A549 (cell line): ENCODE data around the gene ARHGAP28. TPM values are rescaled to one million over a fixed set of nuclear protein-coding genes. Genes with fewer than 3 reads are reported as not detected.

Experiments
- ATAC-seq, 2 experiments: fragments of 200-7000 bp in 1 of 2; fragments of >200 bp in 1 of 2; cut with Nextera tagmentation in 1 of 2; cut with Tn5 transposase in 1 of 2; 3 replicates each; pipeline versions ENCODE4 v1.8.0 to v1.9.1; 2018 to 2020; ENCODE audit warnings: mild to moderate bottlenecking in 1 of 2, moderate library complexity in 1 of 2
- CTCF ChIA-PET: fragments of 300-600 bp; sonication (Branson Sonifier 250); formaldehyde crosslinking; extraction: SDS; loops from one replicate; lab custom pipeline; 2021; ENCODE audit warnings: antibody characterized with exemption, inconsistent platforms; lab: Yijun Ruan, JAX
- POLR2A ChIA-PET: fragments of 350-600 bp; formaldehyde crosslinking; extraction: SDS; loops from one replicate; lab custom pipeline; 2021; ENCODE audit warnings: antibody characterized with exemption, inconsistent platforms; lab: Yijun Ruan, JAX
- DNase-seq, 2 experiments: peaks; one replicate each; pipeline versions ENCODE4 v3.0.0 to v3.0.0-alpha.2; 2011 to 2016; ENCODE audit warnings: low read depth in 1 of 2, low spot score in 1 of 2
- FAIRE-seq: peaks from 2 replicates; lab custom pipeline; 2011; peaks lifted over from hg19 to GRCh38; lab: Jason Lieb, UNC
- H3K27ac ChIP-seq, 2 experiments: fragments of >200 bp; sonication (Bioruptor Twin); formaldehyde crosslinking; 3 replicates each; pipeline ENCODE4 v1.5.1; 2016 to 2017
- H3K4me1 ChIP-seq: fragments of >200 bp; sonication (Bioruptor Twin); formaldehyde crosslinking; 3 replicates; pipeline ENCODE4 v1.6.1; 2016
- H3K4me2 ChIP-seq: fragments of >200 bp; sonication (Bioruptor Twin); formaldehyde crosslinking; 3 replicates; pipeline ENCODE4 v1.6.1; 2016
- H3K4me3 ChIP-seq: fragments of >200 bp; sonication (Bioruptor Twin); formaldehyde crosslinking; 3 replicates; pipeline ENCODE4 v1.5.1; 2016
- H3K9me3 ChIP-seq: fragments of >200 bp; sonication (Bioruptor Twin); formaldehyde crosslinking; 3 replicates; pipeline ENCODE4 v1.6.1; 2016
- BHLHE40 ChIP-seq: IDR thresholded peaks from 2 replicates; pipeline ENCODE4 v1.6.1; 2012; ENCODE audit warnings: low read depth, low read length, inconsistent platforms
- CHD4 ChIP-seq: fragments of 200-600 bp; sonication (generic); IDR thresholded peaks from 2 replicates; pipeline ENCODE4 v1.6.1; 2016; ENCODE audit warnings: antibody characterized with exemption, mild to moderate bottlenecking, borderline replicate concordance
- FOSB ChIP-seq: fragments of 250-450 bp; sonication (Bioruptor Pico); IDR thresholded peaks from 2 replicates; pipeline ENCODE4 v1.5.0; 2020; ENCODE audit warnings: mild to moderate bottlenecking, moderate library complexity
- FOXS1 ChIP-seq: fragments of 250-450 bp; sonication (Bioruptor Pico); IDR thresholded peaks from 2 replicates; pipeline ENCODE4 v1.5.0; 2020; ENCODE audit warnings: mild to moderate bottlenecking, moderate library complexity
- GATA3 ChIP-seq: IDR thresholded peaks from 2 replicates; pipeline ENCODE4 v1.6.1; 2012; ENCODE audit warnings: borderline replicate concordance
- HDAC2 ChIP-seq: fragments of 200-600 bp; sonication (generic); IDR thresholded peaks from 2 replicates; pipeline ENCODE4 v1.6.1; 2016
- JUN ChIP-seq, 2 experiments: fragments of >200 bp; sonication (Bioruptor Twin); formaldehyde crosslinking; IDR thresholded peaks; 2 replicates in 1 of 2; 3 replicates in 1 of 2; pipeline ENCODE4 v1.6.1; 2016 to 2017
- KDM1A ChIP-seq: fragments of 200-600 bp; sonication (generic); IDR thresholded peaks from 2 replicates; pipeline ENCODE4 v1.6.1; 2016; ENCODE audit warnings: low read depth, mild to moderate bottlenecking
- MAFK ChIP-seq: fragments of 450-650 bp; IDR thresholded peaks from 2 replicates; pipeline ENCODE4 v1.6.1; 2014; ENCODE audit not compliant: partially characterized antibody
- PHF8 ChIP-seq: fragments of 200-600 bp; sonication (generic); IDR thresholded peaks from 2 replicates; pipeline ENCODE4 v1.6.1; 2016; ENCODE audit warnings: low read depth, mild to moderate bottlenecking, antibody characterized with exemption, moderate library complexity, borderline replicate concordance
- RFX5 ChIP-seq: fragments of 450-650 bp; IDR thresholded peaks from 2 replicates; pipeline ENCODE4 v1.7.1; 2014; ENCODE audit warnings: antibody characterized with exemption, mild to moderate bottlenecking, moderate library complexity
- SMC3 ChIP-seq: fragments of >200 bp; sonication (Bioruptor Twin); formaldehyde crosslinking; IDR thresholded peaks from 3 replicates; pipeline ENCODE4 v1.6.1; 2018; ENCODE audit warnings: inconsistent platforms
- TFCP2L1 ChIP-seq: fragments of 250-450 bp; sonication (Bioruptor Pico); IDR thresholded peaks from 2 replicates; pipeline ENCODE4 v1.5.0; 2021; ENCODE audit warnings: mild to moderate bottlenecking
- ZNF302 ChIP-seq: fragments of 250-450 bp; sonication (Bioruptor Pico); IDR thresholded peaks from 2 replicates; pipeline ENCODE4 v1.9.0; 2021; ENCODE audit warnings: inconsistent platforms, mild to moderate bottlenecking, moderate library complexity
- WGBS: methylation state at CpG from one replicate; pipeline ENCODE4 v1.1.6; 2017; ENCODE audit errors: missing lambda C conversion rate; 5-methylcytosine and 5-hydroxymethylcytosine counted together
- polyA plus RNA-seq, 4 experiments: library from polyadenylated mRNA; depleted of rRNA in 3 of 4; stranded (reverse); fragments of >200 nt; fragmentation: RNase III in 1 of 4; extraction: RNeasy Plus Mini Kit Qiagen cat#74134 plus additional on column Dnase treatment in 1 of 4; gene quantifications; 2 replicates in 3 of 4; 3 replicates in 1 of 4; pipeline ENCODE4 v1.2.3, GENCODE V29; 2011 to 2017
- TF ChIP-seq, protein P1 (sequence below): IDR thresholded peaks from 2 replicates; pipeline ENCODE4 v1.6.1; 2012; ENCODE audit warnings: low read depth, borderline replicate concordance
- TF ChIP-seq, protein P2 (sequence below): fragments of 250-450 bp; sonication (Bioruptor Pico); IDR thresholded peaks from 2 replicates; pipeline ENCODE4 v1.5.0; 2021; ENCODE audit warnings: mild to moderate bottlenecking, moderate library complexity, borderline replicate concordance
- TF ChIP-seq, protein P3 (sequence below): fragments of >200 bp; sonication (Bioruptor Twin); formaldehyde crosslinking; IDR thresholded peaks from 2 replicates; pipeline ENCODE4 v1.6.1; 2016
- TF ChIP-seq, protein P4 (sequence below): IDR thresholded peaks from 2 replicates; pipeline ENCODE4 v1.6.1; 2012
- TF ChIP-seq, protein P5 (sequence below): fragments of 450-650 bp; IDR thresholded peaks from 2 replicates; pipeline ENCODE4 v1.6.1; 2014; ENCODE audit warnings: antibody characterized with exemption
- TF ChIP-seq, protein P6 (sequence below): fragments of 200-600 bp; sonication (generic); IDR thresholded peaks from 2 replicates; pipeline ENCODE4 v1.6.1; 2016; ENCODE audit warnings: antibody characterized with exemption, mild to moderate bottlenecking, moderate library complexity
- TF ChIP-seq, protein P7 (sequence below): fragments of 250-450 bp; sonication (Bioruptor Pico); IDR thresholded peaks from 2 replicates; pipeline ENCODE4 v1.5.0; 2020; ENCODE audit warnings: low read depth, mild to moderate bottlenecking, moderate library complexity

ARHGAP28 gene
- polyA plus RNA-seq, 2 of the 4 experiments (the other 2 are of a cell fraction): 0.13 to 0.17 TPM

DNA sequence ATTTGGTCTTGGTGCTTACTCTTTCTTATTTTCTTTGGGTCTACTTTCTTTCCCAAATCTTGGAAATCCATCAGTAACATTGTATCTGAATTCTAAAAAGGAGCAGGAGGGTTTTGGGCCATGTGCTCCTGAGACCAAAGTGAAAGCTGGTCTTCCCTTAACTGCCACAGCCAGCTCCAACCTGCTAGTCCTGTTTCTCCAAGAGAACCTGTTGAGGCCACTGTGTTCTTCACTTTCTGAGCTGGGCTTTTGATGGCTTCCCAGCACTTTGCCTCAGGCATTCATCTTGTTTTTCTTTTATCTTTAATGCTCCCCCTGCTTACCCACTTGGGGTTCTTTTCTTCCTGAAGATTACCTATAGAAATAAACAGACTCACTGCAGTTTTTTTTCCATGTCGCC is 53.3 kb downstream of the ARHGAP28 start:
- TF ChIP-seq RFX5 (no peak), FOSB (CRISPR knock-in tag) (no peak), GATA3 (no peak), BHLHE40 (no peak)
- TF ChIP-seq, protein P1, sequence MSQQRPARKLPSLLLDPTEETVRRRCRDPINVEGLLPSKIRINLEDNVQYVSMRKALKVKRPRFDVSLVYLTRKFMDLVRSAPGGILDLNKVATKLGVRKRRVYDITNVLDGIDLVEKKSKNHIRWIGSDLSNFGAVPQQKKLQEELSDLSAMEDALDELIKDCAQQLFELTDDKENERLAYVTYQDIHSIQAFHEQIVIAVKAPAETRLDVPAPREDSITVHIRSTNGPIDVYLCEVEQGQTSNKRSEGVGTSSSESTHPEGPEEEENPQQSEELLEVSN: no peak
- TF ChIP-seq, protein P2, sequence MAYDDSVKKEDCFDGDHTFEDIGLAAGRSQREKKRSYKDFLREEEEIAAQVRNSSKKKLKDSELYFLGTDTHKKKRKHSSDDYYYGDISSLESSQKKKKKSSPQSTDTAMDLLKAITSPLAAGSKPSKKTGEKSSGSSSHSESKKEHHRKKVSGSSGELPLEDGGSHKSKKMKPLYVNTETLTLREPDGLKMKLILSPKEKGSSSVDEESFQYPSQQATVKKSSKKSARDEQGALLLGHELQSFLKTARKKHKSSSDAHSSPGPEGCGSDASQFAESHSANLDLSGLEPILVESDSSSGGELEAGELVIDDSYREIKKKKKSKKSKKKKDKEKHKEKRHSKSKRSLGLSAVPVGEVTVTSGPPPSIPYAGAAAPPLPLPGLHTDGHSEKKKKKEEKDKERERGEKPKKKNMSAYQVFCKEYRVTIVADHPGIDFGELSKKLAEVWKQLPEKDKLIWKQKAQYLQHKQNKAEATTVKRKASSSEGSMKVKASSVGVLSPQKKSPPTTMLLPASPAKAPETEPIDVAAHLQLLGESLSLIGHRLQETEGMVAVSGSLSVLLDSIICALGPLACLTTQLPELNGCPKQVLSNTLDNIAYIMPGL (CRISPR knock-in tag): no peak
- TF ChIP-seq, protein P3, sequence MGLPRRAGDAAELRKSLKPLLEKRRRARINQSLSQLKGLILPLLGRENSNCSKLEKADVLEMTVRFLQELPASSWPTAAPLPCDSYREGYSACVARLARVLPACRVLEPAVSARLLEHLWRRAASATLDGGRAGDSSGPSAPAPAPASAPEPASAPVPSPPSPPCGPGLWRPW: no peak
- DNase-seq: no peak
- Histone ChIP-seq H3K9me3 (no peaks in the 10 kb centered on the region), H3K4me1 (no peaks in the 10 kb centered on the region), H3K4me3 (no peak overlapping the region), H3K4me2 (no peak overlapping the region), H3K27ac (no peak overlapping the region)
- FAIRE-seq: no peak
- ChIA-PET POLR2A (no interaction called here), CTCF (no interaction called here)
- 62% methylated on average over 1 of the region's 1 CpG for WGBS
- ATAC-seq: no peak

DNA sequence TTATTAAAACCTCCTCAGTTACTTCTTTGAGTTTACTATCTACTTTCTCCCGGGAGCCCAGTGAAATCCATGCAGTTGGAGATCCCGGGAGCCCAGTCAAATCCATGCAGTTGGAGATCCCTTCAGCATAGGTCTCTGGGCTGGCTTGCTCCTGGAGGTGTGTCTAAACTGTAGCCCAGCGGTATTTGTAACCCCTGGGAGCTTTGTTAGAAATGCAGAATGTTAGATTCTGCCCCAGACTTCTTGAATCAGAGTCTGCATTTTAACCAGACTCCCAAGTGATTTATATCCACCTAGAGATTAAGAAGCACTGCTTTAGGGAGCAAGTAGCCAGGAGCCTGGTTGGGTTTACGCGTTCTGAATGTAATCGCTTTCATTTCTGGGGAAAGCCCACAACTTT is 54.5 kb downstream of the ARHGAP28 start:
- WGBS: 46% methylated on average over 6 of the region's 6 CpGs
- POLR2A ChIA-PET: no interaction called here
- ATAC-seq (no peak), FAIRE-seq (no peak), DNase-seq (no peak)
- Histone ChIP-seq H3K4me3 (no peak overlapping the region), H3K27ac (no peak overlapping the region), H3K9me3 (no peaks in the 10 kb centered on the region), H3K4me2 (no peak overlapping the region), H3K4me1 (no peaks in the 10 kb centered on the region)
- TF ChIP-seq, protein P4, sequence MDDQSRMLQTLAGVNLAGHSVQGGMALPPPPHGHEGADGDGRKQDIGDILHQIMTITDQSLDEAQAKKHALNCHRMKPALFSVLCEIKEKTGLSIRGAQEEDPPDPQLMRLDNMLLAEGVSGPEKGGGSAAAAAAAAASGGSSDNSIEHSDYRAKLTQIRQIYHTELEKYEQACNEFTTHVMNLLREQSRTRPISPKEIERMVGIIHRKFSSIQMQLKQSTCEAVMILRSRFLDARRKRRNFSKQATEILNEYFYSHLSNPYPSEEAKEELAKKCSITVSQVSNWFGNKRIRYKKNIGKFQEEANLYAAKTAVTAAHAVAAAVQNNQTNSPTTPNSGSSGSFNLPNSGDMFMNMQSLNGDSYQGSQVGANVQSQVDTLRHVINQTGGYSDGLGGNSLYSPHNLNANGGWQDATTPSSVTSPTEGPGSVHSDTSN: no peak
- TF ChIP-seq PHF8 (no peak), SMC3 (no peak), CHD4 (no peak), JUN (IDR thresholded peaks at IDR 0.05) (no peak), FOXS1 (no peak), KDM1A (no peak), HDAC2 (no peak), MAFK (no peak)
- TF ChIP-seq, protein P5, sequence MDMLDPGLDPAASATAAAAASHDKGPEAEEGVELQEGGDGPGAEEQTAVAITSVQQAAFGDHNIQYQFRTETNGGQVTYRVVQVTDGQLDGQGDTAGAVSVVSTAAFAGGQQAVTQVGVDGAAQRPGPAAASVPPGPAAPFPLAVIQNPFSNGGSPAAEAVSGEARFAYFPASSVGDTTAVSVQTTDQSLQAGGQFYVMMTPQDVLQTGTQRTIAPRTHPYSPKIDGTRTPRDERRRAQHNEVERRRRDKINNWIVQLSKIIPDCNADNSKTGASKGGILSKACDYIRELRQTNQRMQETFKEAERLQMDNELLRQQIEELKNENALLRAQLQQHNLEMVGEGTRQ: no peak
- CTCF ChIA-PET: no interaction called here

DNA sequence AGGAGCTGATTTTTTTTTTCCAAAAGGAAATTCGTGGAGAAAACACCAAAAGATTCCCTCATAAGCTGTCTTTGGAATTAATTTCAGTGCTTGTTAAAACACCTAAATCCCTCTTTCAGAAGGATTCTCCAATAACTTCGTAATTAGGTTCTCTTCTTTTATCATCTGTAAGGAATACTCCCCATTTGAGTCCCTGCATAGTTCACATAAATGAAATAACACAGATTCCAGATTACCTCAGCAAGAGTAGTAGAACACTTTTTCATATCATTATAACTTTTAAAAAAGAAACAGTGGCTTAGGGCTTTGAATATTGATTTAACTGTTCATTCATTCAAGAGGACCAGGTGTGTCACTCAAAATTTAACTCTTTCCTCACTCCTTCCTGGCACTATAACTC is 55.5 kb downstream of the ARHGAP28 start:
- 0% methylated on average over 2 of the region's 2 CpGs for WGBS
- DNase-seq (no peak), ATAC-seq (no peak), FAIRE-seq (no peak)
- Histone ChIP-seq H3K9me3 (no peaks in the 10 kb centered on the region), H3K27ac (no peak overlapping the region), H3K4me2 (no peak overlapping the region), H3K4me1 (no peaks in the 10 kb centered on the region), H3K4me3 (no peak overlapping the region)
- ChIA-PET POLR2A (no interaction called here), CTCF (no interaction called here)
- TF ChIP-seq FOSB (CRISPR knock-in tag): no peak
- TF ChIP-seq, protein P2 (CRISPR knock-in tag): no peak
- TF ChIP-seq, protein P6, sequence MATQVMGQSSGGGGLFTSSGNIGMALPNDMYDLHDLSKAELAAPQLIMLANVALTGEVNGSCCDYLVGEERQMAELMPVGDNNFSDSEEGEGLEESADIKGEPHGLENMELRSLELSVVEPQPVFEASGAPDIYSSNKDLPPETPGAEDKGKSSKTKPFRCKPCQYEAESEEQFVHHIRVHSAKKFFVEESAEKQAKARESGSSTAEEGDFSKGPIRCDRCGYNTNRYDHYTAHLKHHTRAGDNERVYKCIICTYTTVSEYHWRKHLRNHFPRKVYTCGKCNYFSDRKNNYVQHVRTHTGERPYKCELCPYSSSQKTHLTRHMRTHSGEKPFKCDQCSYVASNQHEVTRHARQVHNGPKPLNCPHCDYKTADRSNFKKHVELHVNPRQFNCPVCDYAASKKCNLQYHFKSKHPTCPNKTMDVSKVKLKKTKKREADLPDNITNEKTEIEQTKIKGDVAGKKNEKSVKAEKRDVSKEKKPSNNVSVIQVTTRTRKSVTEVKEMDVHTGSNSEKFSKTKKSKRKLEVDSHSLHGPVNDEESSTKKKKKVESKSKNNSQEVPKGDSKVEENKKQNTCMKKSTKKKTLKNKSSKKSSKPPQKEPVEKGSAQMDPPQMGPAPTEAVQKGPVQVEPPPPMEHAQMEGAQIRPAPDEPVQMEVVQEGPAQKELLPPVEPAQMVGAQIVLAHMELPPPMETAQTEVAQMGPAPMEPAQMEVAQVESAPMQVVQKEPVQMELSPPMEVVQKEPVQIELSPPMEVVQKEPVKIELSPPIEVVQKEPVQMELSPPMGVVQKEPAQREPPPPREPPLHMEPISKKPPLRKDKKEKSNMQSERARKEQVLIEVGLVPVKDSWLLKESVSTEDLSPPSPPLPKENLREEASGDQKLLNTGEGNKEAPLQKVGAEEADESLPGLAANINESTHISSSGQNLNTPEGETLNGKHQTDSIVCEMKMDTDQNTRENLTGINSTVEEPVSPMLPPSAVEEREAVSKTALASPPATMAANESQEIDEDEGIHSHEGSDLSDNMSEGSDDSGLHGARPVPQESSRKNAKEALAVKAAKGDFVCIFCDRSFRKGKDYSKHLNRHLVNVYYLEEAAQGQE: no peak
- no peak for TF ChIP-seq ZNF302
- no peak for TF ChIP-seq MAFK
- TF ChIP-seq PHF8: no peak
- TF ChIP-seq, protein P5: no peak
- no peak for TF ChIP-seq TFCP2L1
- TF ChIP-seq, protein P7, sequence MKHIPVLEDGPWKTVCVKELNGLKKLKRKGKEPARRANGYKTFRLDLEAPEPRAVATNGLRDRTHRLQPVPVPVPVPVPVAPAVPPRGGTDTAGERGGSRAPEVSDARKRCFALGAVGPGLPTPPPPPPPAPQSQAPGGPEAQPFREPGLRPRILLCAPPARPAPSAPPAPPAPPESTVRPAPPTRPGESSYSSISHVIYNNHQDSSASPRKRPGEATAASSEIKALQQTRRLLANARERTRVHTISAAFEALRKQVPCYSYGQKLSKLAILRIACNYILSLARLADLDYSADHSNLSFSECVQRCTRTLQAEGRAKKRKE: no peak
